ENCODE results near the gene KCNK16.

DNA sequence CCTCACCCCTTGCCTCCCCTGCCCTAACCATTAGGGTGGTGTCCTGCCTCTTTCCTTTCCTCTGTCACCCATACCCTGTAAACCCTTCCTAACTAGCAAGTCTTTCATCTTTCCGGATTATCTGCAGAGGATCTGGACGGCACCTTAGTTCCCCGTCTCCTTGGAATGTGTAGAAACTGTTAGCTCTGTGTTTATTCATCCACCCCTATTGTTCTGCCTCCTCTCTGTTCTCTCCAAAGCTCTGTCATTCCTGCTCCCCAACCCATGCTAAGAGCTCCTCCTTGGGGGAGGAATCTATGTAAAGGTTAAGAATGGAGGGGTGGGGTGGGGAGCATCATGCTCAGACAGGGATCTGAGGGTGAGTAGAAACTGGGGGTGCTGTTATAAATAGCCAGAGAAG is 53.8 kb downstream of the KCNK16 start:
- no peak for TF ChIP-seq POLR2AphosphoS5 (IDR thresholded peaks at IDR 0.05)
- no peak for TF ChIP-seq CTCF (IDR thresholded peaks at IDR 0.05)
- no peak for TF ChIP-seq POLR2A (IDR thresholded peaks at IDR 0.05)
